Panc1 (cell line): Measurements from ENCODE around the gene FPR2. TPM values are rescaled to one million over a fixed set of nuclear protein-coding genes. Genes with fewer than 3 reads are reported as not detected.

ENCODE experiments used
- ATAC-seq: fragments of 200-7000 bp; cut with Tn5 transposase; 2 replicates; pipeline ENCODE4 v1.9.1; 2020; ENCODE audit warnings: mild to moderate bottlenecking, moderate library complexity
- BruUV-seq: library from RNA; stranded (reverse); fragments of 400-500 nt; replicated peaks from 2 replicates; lab custom pipeline; 2021; lab: Mats Ljungman, UMichigan
- CTCF ChIA-PET: fragments of 300-600 bp; sonication (Branson Sonifier 250); formaldehyde crosslinking; loops from one replicate; lab custom pipeline; 2022; ENCODE audit warnings: antibody characterized with exemption; lab: Charles Lee
- POLR2A ChIA-PET: fragments of 300-600 bp; sonication (Branson Sonifier 250); formaldehyde crosslinking; loops from one replicate; lab custom pipeline; 2022; ENCODE audit warnings: antibody characterized with exemption; lab: Charles Lee
- DNase-seq: peaks from one replicate; pipeline ENCODE4 v3.0.0-alpha.2; 2010; ENCODE audit warnings: low read depth, low spot score
- H3K27ac ChIP-seq: 2 replicates; pipeline ENCODE4 v1.5.1; 2011; ENCODE audit warnings: mild to moderate bottlenecking, low read length, inconsistent platforms
- H3K27me3 ChIP-seq: fragments of 200-500 bp; sonication (Bioruptor generic); 2 replicates; pipeline ENCODE4 v1.6.0; 2014; ENCODE audit warnings: low read length, inconsistent platforms; ENCODE audit not compliant: control insufficient read depth, insufficient read depth
- H3K36me3 ChIP-seq: fragments of 200-500 bp; sonication (Bioruptor generic); 2 replicates; pipeline ENCODE4 v1.5.1; 2014; ENCODE audit warnings: inconsistent platforms, mild to moderate bottlenecking, low read length, moderate library complexity; ENCODE audit not compliant: control insufficient read depth, insufficient read depth
- H3K4me1 ChIP-seq: 2 replicates; pipeline ENCODE4 v1.5.1; 2011; ENCODE audit warnings: inconsistent platforms, mild to moderate bottlenecking, low read length, moderate library complexity; ENCODE audit not compliant: control insufficient read depth, insufficient read depth
- H3K4me3 ChIP-seq, 2 experiments: 2 replicates each; pipeline ENCODE4 v1.5.1; 2011 to 2012; ENCODE audit warnings: low read depth in 2 of 2, low read length in 2 of 2, mild to moderate bottlenecking in 2 of 2, inconsistent platforms in 1 of 2, moderate library complexity in 1 of 2
- H3K9me3 ChIP-seq: fragments of 200-500 bp; sonication (Bioruptor generic); 2 replicates; pipeline ENCODE4 v1.5.1; 2014; ENCODE audit warnings: low read depth, mild to moderate bottlenecking, inconsistent platforms, low read length, moderate library complexity; ENCODE audit not compliant: control insufficient read depth, insufficient read depth
- POLR2AphosphoS5 ChIP-seq: IDR thresholded peaks from 2 replicates; pipeline ENCODE4 v1.6.1; 2012; ENCODE audit warnings: mild to moderate bottlenecking, low read depth, low read length, moderate library complexity
- REST ChIP-seq, 2 experiments: IDR thresholded peaks; 2 replicates each; pipeline ENCODE4 v1.6.1; 2011 to 2012; ENCODE audit warnings: low read depth in 2 of 2, control low read depth in 1 of 2, low read length in 1 of 2, mild to moderate bottlenecking in 1 of 2, moderate library complexity in 1 of 2; ENCODE audit not compliant: insufficient read depth in 1 of 2
- SIN3A ChIP-seq: IDR thresholded peaks from 2 replicates; pipeline ENCODE4 v1.6.1; 2012; ENCODE audit warnings: low read depth, mild to moderate bottlenecking, low read length, moderate library complexity, borderline replicate concordance; ENCODE audit not compliant: insufficient read depth
- TCF7L2 ChIP-seq: IDR thresholded peaks from 2 replicates; pipeline ENCODE4 v1.6.1; 2011; ENCODE audit warnings: mild to moderate bottlenecking, low read depth, low read length, inconsistent platforms
- in situ Hi-C: cut with HindIII; loops from 2 replicates; pipeline ENCODE4 v1.10.0; 2016; ENCODE audit warnings: low sequenced_read_pairs, low pct_unique_long_range_greater_than_20kb
- intact Hi-C: fragments of 100-400 bp; cut with micrococcal nuclease; formaldehyde crosslinking; loops from one replicate; pipeline ENCODE4 v1.10.0; 2022; ENCODE audit not compliant: unreplicated experiment
- total RNA-seq: library from RNA; stranded (reverse); gene quantifications from one replicate; pipeline ENCODE4 v1.2.1, GENCODE V29; 2021; ENCODE audit not compliant: unreplicated experiment
- TF ChIP-seq, protein P1 (sequence below): fragments of 450-650 bp; IDR thresholded peaks from 2 replicates; pipeline ENCODE4 v1.5.1; 2017; ENCODE audit warnings: mild to moderate bottlenecking

FPR2 gene
- total RNA-seq, 1 experiment from 2014 or later = not detected

GRCh38 chr19:51716925-51717324, 44.1 kb upstream of the FPR2 start:
- ChIA-PET CTCF (no interaction called here), POLR2A (no interaction called here)
- no peak for ATAC-seq
- no peaks in the 10 kb centered on the region; the same call in 1 of the 2 replicates for H3K27me3 ChIP-seq
- DNase-seq = no peak
- no peak overlapping the region for H3K27ac ChIP-seq
- TF ChIP-seq TCF7L2 = no peak
- TF ChIP-seq, protein P1, sequence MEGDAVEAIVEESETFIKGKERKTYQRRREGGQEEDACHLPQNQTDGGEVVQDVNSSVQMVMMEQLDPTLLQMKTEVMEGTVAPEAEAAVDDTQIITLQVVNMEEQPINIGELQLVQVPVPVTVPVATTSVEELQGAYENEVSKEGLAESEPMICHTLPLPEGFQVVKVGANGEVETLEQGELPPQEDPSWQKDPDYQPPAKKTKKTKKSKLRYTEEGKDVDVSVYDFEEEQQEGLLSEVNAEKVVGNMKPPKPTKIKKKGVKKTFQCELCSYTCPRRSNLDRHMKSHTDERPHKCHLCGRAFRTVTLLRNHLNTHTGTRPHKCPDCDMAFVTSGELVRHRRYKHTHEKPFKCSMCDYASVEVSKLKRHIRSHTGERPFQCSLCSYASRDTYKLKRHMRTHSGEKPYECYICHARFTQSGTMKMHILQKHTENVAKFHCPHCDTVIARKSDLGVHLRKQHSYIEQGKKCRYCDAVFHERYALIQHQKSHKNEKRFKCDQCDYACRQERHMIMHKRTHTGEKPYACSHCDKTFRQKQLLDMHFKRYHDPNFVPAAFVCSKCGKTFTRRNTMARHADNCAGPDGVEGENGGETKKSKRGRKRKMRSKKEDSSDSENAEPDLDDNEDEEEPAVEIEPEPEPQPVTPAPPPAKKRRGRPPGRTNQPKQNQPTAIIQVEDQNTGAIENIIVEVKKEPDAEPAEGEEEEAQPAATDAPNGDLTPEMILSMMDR = no peak
- no peak for TF ChIP-seq POLR2AphosphoS5
- TF ChIP-seq REST (IDR thresholded peaks at IDR 0.05; ENCODE audit: insufficient read depth in 1 of 2, low read depth in 2 of 2, low read length in 1 of 2) = no peak
- TF ChIP-seq SIN3A = no peak
- BruUV-seq = no TSS peak
- no peaks in the 10 kb centered on the region for H3K9me3 ChIP-seq
- in situ Hi-C loops (no loop called here), intact Hi-C loops (no loop called here)
- H3K4me1 ChIP-seq = no peaks in the 10 kb centered on the region
- no peaks in the 10 kb centered on the region for H3K36me3 ChIP-seq
- H3K4me3 ChIP-seq = no peak overlapping the region

- ChIA-PET POLR2A (no interaction called here), CTCF (no interaction called here)
- Histone ChIP-seq H3K9me3 (no peaks in the 10 kb centered on the region), H3K4me1 (no peaks in the 10 kb centered on the region), H3K27me3 (no peaks in the 10 kb centered on the region; the same call in 1 of the 2 replicates), H3K36me3 (no peaks in the 10 kb centered on the region), H3K27ac (no peak overlapping the region), H3K4me3 (no peak overlapping the region)
- TF ChIP-seq, protein P1 = no peak
- TF ChIP-seq SIN3A = no peak
- no peak for TF ChIP-seq REST (IDR thresholded peaks at IDR 0.05; ENCODE audit: insufficient read depth in 1 of 2, low read depth in 2 of 2, low read length in 1 of 2)
- TF ChIP-seq TCF7L2 = no peak
- TF ChIP-seq POLR2AphosphoS5 = no peak
- in situ Hi-C loops (no loop called here), intact Hi-C loops (no loop called here)
- no TSS peak for BruUV-seq
- DNase-seq (no peak), ATAC-seq (no peak)
These were observed 41.6 kb upstream of the FPR2 start for GRCh38 chr19:51719251-51719988.
